Urothelium cell line (cell line): ENCODE measurements around the gene SDHB.
A peak's percentile ranks its signal among the peaks of the same experiment; 100 is the strongest.
"Not testable (repeated sequence)": the region's sequence is repeated elsewhere in the genome, so short reads cannot be mapped to it uniquely, and the experiment has no call there.

ENCODE experiments used
- DNase-seq: peaks from one replicate; pipeline ENCODE4 v3.0.0; 2011; ENCODE audit warnings: low spot score, mixed read lengths
- FAIRE-seq: peaks from 2 replicates; lab custom pipeline; 2011; peaks lifted over from hg19 to GRCh38; lab: Jason Lieb, UNC

Gene SDHB

GRCh38 chr1:17078991-17079868, 25.4 kb upstream of the SDHB start:
- DNase-seq (no peak), FAIRE-seq (no peak)

GRCh38 chr1:17075470-17076255, 21.8 kb upstream of the SDHB start:
- DNase-seq (no peak), FAIRE-seq (no peak)

GRCh38 chr1:17071794-17072193, 18.0 kb upstream of the SDHB start:
- no peak for FAIRE-seq
- DNase-seq = no peak

GRCh38 chr1:17070163-17070525, 16.3 kb upstream of the SDHB start:
- no peak for FAIRE-seq

GRCh38 chr1:17069452-17070162, 15.8 kb upstream of the SDHB start:
- DNase-seq (no peak), FAIRE-seq (no peak)

More at GRCh38 chr1:17070163-17070525, 16.3 kb upstream of the SDHB start:
- no peak for DNase-seq

GRCh38 chr1:17068789-17069188, 15.0 kb upstream of the SDHB start:
- no peak for DNase-seq
- FAIRE-seq = no peak

- DNase-seq = no peak
- no peak for FAIRE-seq
These were observed 13.8 kb upstream of the SDHB start for GRCh38 chr1:17067465-17068240.

GRCh38 chr1:17067069-17067426, 13.2 kb upstream of the SDHB start:
- FAIRE-seq (no peak), DNase-seq (no peak)

GRCh38 chr1:17066361-17067068, 12.7 kb upstream of the SDHB start:
- FAIRE-seq (no peak), DNase-seq (no peak)

- DNase-seq (no peak), FAIRE-seq (no peak)
These were observed 11.8 kb upstream of the SDHB start for GRCh38 chr1:17065666-17066065.

- not testable (repeated sequence) for DNase-seq, FAIRE-seq
These were observed 8.9 kb upstream of the SDHB start for GRCh38 chr1:17062751-17063150.

GRCh38 chr1:17061892-17062291, 8.1 kb upstream of the SDHB start:
- FAIRE-seq = no peak
- DNase-seq = no peak

- no peak for DNase-seq
- FAIRE-seq = no peak
These were observed 7.7 kb upstream of the SDHB start for GRCh38 chr1:17061486-17061885.

GRCh38 chr1:17060306-17060749, 6.5 kb upstream of the SDHB start:
- FAIRE-seq (no peak), DNase-seq (no peak)

- FAIRE-seq (no peak), DNase-seq (peak; percentile 75)
These were observed 5.8 kb upstream of the SDHB start for GRCh38 chr1:17059391-17060305.

GRCh38 chr1:17056551-17056950, 2.7 kb upstream of the SDHB start:
- DNase-seq = no peak
- FAIRE-seq = no peak

- FAIRE-seq (no peak), DNase-seq (no peak)
These were observed 2.0 kb upstream of the SDHB start for GRCh38 chr1:17055801-17056200.

- FAIRE-seq (no peak), DNase-seq (no peak)
These were observed 647 bp downstream of the SDHB start for GRCh38 chr1:17053086-17053684.

GRCh38 chr1:17052641-17053040, 1.2 kb downstream of the SDHB start:
- DNase-seq = no peak
- FAIRE-seq = no peak
